ENCODE measurements around the gene RPTOR.

The RPTOR gene

DNA sequence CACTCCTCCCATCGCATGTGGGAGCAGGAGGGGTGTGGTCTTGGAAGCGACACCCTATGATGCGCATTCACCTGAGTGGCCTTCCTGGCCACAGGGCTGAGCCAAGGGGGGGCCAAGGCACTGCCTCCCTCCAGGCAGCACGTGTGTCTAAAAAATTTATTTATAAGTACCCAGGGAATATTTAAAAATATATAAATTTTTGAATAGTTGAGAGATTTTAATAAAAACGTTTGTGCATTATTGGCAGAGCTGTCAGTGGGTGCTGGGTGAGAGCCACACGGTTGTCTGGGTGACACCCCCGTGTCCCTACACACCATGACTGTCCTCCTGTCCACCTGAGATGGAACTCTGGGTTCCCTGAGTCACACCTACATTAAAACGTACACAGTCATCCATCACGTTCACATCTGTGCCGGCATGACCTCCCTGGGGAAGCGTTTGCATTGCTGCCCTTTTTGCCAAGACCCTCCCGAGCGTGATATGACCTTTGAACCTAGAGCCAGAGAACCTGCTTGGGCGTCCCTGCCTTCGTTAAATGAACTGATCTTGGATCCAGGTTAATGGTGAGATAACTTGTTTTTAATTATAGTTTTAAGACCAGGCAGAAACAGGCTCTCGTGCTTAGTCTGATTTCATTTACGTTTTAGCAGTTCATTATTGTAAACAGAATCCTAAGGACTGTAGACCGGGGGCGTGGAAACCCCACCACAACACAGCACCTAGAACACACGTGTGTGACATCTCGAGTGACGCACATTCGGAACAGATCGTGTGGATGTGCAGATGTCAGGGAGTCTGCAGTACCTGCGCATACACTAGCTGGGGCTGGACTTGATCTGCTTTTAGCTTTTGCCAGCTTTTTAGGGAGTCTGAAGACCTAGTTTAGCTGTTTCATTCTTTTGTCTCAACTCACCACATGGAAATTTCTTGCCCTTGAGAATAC, 254.2 kb downstream of the RPTOR start:
- no peak overlapping the region for H3K27ac ChIP-seq (replicated peaks)
- TF ChIP-seq GABPA (IDR thresholded peaks at IDR 0.05; ENCODE audit: low read depth) (no peak), POLR2AphosphoS5 (IDR thresholded peaks at IDR 0.05; ENCODE audit: low read depth) (no peak), SPI1 (IDR thresholded peaks at IDR 0.05; ENCODE audit: borderline replicate concordance, low read depth) (no peak)
- TF ChIP-seq, protein P1, sequence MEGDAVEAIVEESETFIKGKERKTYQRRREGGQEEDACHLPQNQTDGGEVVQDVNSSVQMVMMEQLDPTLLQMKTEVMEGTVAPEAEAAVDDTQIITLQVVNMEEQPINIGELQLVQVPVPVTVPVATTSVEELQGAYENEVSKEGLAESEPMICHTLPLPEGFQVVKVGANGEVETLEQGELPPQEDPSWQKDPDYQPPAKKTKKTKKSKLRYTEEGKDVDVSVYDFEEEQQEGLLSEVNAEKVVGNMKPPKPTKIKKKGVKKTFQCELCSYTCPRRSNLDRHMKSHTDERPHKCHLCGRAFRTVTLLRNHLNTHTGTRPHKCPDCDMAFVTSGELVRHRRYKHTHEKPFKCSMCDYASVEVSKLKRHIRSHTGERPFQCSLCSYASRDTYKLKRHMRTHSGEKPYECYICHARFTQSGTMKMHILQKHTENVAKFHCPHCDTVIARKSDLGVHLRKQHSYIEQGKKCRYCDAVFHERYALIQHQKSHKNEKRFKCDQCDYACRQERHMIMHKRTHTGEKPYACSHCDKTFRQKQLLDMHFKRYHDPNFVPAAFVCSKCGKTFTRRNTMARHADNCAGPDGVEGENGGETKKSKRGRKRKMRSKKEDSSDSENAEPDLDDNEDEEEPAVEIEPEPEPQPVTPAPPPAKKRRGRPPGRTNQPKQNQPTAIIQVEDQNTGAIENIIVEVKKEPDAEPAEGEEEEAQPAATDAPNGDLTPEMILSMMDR (IDR thresholded peaks at IDR 0.05; ENCODE audit: insufficient read depth, low read length): no peak
- TF ChIP-seq, protein P2, sequence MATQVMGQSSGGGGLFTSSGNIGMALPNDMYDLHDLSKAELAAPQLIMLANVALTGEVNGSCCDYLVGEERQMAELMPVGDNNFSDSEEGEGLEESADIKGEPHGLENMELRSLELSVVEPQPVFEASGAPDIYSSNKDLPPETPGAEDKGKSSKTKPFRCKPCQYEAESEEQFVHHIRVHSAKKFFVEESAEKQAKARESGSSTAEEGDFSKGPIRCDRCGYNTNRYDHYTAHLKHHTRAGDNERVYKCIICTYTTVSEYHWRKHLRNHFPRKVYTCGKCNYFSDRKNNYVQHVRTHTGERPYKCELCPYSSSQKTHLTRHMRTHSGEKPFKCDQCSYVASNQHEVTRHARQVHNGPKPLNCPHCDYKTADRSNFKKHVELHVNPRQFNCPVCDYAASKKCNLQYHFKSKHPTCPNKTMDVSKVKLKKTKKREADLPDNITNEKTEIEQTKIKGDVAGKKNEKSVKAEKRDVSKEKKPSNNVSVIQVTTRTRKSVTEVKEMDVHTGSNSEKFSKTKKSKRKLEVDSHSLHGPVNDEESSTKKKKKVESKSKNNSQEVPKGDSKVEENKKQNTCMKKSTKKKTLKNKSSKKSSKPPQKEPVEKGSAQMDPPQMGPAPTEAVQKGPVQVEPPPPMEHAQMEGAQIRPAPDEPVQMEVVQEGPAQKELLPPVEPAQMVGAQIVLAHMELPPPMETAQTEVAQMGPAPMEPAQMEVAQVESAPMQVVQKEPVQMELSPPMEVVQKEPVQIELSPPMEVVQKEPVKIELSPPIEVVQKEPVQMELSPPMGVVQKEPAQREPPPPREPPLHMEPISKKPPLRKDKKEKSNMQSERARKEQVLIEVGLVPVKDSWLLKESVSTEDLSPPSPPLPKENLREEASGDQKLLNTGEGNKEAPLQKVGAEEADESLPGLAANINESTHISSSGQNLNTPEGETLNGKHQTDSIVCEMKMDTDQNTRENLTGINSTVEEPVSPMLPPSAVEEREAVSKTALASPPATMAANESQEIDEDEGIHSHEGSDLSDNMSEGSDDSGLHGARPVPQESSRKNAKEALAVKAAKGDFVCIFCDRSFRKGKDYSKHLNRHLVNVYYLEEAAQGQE (IDR thresholded peaks at IDR 0.05; ENCODE audit: insufficient replicate concordance, low read depth): no peak
- H3K4me3 ChIP-seq (replicated peaks; ENCODE audit: insufficient read depth, low read length): no peak overlapping the region
- DNase-seq (ENCODE audit: low read depth in 1 of 2, low spot score in 1 of 2): no peak
- no peaks in the 10 kb centered on the region for H3K27me3 ChIP-seq (ENCODE audit: insufficient read depth, poor library complexity, severe bottlenecking)

DNA sequence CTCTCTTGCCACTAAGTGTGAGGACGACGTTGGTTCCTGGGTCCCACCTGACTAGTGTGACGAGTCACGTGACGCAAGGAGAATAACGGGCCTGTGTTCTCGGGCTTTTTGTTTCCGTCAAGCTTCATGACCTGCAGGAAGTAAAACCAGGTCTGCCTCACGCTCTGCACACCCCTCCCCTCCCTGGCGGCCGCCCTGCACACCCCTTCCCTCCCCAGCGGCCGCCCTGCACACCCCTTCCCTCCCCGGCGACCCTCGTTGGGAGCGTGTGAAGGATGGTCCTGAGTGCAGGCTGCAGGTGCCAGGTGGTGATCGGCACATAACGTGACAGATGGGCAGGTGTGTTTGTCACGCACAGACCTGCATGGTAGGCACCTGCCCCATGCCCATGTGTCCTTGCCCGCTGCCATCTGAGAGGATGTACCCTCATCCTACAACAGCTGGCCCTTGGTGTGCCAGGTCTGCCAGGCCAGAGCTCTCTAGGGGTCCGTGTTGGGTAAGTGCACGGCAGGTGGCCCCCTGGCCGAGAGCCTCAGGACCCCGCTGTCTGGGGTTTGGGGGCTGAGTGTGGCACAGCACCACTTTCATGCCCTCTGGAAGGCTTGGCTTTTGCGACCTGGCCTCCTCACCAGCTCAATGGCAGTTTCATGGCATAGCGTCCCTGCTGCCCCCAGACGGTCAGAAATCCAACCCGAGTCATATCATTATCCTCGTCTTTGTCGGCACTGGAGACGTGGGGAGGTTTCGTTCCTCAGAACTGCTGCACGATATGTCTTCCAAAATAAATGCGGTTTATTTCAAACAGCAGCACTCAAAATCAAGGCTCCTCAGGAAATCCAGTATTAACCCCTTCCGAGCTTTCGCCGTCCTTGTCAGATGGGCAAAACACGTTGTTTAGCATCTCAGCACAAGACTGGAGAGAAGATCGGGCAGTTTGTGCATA, 255.2 kb downstream of the RPTOR start:
- no peak overlapping the region for H3K27ac ChIP-seq (replicated peaks)
- H3K27me3 ChIP-seq (ENCODE audit: insufficient read depth, poor library complexity, severe bottlenecking): no peaks in the 10 kb centered on the region
- H3K4me3 ChIP-seq (replicated peaks; ENCODE audit: insufficient read depth, low read length): no peak overlapping the region
- no peak for DNase-seq (ENCODE audit: low read depth in 1 of 2, low spot score in 1 of 2)
- TF ChIP-seq POLR2AphosphoS5 (IDR thresholded peaks at IDR 0.05; ENCODE audit: low read depth): no peak
- TF ChIP-seq, protein P1 (IDR thresholded peaks at IDR 0.05; ENCODE audit: insufficient read depth, low read length): no peak

DNA sequence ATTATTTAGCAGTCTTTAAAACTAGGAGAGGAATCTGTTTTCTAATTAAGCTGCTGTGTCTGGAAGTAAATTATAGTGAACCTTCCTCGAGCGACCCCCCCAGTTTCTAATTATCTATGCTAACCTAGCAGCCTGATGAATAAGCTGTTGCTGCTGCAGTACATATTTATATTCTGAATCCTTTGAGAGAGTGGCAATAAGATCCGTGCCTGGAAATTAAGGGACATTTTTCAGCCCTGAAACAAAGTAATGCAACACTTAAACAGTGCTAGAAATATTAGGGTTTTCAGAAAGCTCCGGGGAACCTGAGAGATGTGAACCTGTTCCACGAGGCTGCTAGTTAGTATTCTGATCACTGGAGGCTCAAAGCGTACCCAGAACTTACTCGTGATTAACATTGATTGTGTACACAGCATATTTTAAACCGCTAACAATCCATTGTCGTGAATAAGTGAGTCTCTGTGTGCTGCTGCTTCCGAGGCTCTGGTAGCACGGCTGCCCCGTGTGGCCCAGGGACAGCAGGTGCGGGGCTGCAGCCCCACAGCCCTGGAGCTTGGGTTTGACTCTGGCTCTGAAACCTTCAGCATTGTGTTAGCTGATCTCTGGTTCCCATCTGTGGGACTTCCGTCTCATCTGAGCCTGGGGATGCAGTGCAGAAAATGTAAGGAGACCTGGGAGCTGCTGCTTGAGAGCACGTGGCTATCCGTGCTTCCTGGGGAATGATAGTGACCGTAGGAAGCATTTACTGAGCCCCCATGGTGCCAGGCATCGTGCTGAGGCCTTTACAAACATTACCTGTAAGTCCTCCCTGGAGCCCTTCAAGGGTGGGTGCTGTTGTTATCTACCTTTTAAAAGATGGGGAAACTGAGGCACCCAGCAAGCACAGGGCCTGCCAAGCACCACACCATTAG, 256.1 kb downstream of the RPTOR start:
- no peak for TF ChIP-seq POLR2AphosphoS5 (IDR thresholded peaks at IDR 0.05; ENCODE audit: low read depth)
- TF ChIP-seq, protein P1 (IDR thresholded peaks at IDR 0.05; ENCODE audit: insufficient read depth, low read length): no peak
- TF ChIP-seq, protein P2 (IDR thresholded peaks at IDR 0.05; ENCODE audit: insufficient replicate concordance, low read depth): no peak
- H3K27ac ChIP-seq (replicated peaks): no peak overlapping the region
- DNase-seq (ENCODE audit: low read depth in 1 of 2, low spot score in 1 of 2): no peak
- H3K4me3 ChIP-seq (replicated peaks; ENCODE audit: insufficient read depth, low read length): no peak overlapping the region
- no peaks in the 10 kb centered on the region for H3K27me3 ChIP-seq (ENCODE audit: insufficient read depth, poor library complexity, severe bottlenecking)
